ENCODE results near the gene POC1A. TPM values are rescaled to one million over a fixed set of nuclear protein-coding genes. Genes with fewer than 3 reads are reported as not detected.
A peak's percentile ranks its signal among the peaks of the same experiment; 100 is the strongest.
"Not testable (repeated sequence)": the region's sequence is repeated elsewhere in the genome, so short reads cannot be mapped to it uniquely, and the experiment has no call there.

Gene POC1A
- total and polyA plus RNA-seq, 9 of the 15 experiments (the other 6 are each of a cell fraction or from before 2014, with no cell fraction given): 7.2 to 17.5 (median 12.1) TPM

DNA sequence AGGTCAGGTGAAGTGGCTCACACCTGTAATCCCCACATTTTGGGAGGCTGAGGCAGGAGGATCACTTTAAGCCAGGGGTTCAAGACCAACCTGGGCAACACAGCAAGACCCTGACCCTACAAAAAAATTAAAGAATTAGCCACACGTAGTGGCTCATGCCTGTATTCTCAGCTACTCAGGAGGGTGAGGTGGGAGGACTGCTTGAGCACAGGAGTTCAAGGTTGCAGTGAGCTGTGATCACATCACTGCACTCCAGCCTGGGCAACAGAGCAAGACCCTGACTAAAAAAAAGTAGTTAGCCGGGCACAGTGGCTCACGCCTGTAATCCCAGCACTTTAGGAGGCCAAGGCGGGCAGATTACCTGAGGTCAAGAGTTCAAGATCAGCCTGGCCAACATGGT, 2.2 kb downstream of the POC1A start:
- H3K9me3 ChIP-seq (replicated peaks; ENCODE audit: control insufficient read depth, insufficient read depth, low read depth, low read length); H3K27me3 ChIP-seq (ENCODE audit: control insufficient read depth in 2 of 2, insufficient read depth in 2 of 2, low read length in 2 of 2); in situ Hi-C loops (cut with MboI); H3K4me3 ChIP-seq; H3K4me2 ChIP-seq (ENCODE audit: insufficient read depth, low read length); FAIRE-seq; H3K9me1 ChIP-seq (ENCODE audit: control insufficient read depth, insufficient read depth, low read length); CTCF ChIA-PET (ENCODE audit: low intra/inter-chr PET ratio); ATAC-seq; POLR2A ChIA-PET; DNase-seq (ENCODE audit: extremely low read depth in 1 of 4, low spot score in 3 of 4); H2AFZ ChIP-seq (ENCODE audit: low read depth, low read length); H3K9ac ChIP-seq (ENCODE audit: insufficient read depth in 1 of 2, low read depth in 2 of 2, low read length in 2 of 2); H3K27ac ChIP-seq (ENCODE audit: extremely low read depth, low read depth, low read length); intact Hi-C loops (cut with micrococcal nuclease); BruUV-seq (replicated peaks); H4K20me1 ChIP-seq (replicated peaks; ENCODE audit: control insufficient read depth, insufficient read depth, low read length): not testable (repeated sequence)
- peak; percentile 96 for TF ChIP-seq ZNF121 (CRISPR knock-in tag; conservative IDR thresholded peaks at IDR 0.05)
- Histone ChIP-seq H3K4me1 (replicated peaks in 1 of 2; ENCODE audit: control insufficient read depth in 2 of 2, insufficient read depth in 2 of 2, low read length in 2 of 2) (peaks cover 10 to 11% of the 10 kb centered on the region in 2 experiments; a peak in 4 of 5 replicates), H3K79me2 (ENCODE audit: control insufficient read depth, insufficient read depth, low read length) (peaks cover 18% of the 10 kb centered on the region), H3K36me3 (ENCODE audit: control insufficient read depth, insufficient read depth, low read length) (peaks cover 33% of the 10 kb centered on the region; the same call in 2 of the 3 replicates)
- WGBS (ENCODE audit: insufficient coverage, low coverage, missing lambda C conversion rate): 88% methylated on average over 2 of the region's 4 CpGs

DNA sequence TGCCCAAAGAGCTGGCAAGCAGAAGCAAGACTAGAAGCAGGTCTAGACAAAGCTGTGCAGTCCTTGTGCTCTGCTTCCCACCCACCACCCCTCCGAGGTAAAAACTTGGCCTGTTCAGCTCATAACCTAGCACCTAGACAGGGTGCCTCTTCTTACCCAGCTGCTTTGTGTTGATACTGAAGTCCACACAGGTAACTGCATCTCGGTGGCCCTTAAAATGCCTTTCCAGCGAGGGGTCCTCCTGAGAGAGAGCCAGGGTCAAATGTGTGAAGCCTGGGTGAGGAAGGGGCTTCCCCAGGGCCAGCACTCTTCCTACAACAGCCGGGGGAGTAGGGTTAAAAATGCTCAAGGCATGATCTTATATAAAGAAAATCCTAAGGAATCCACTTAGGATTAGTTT, 3.4 kb downstream of the POC1A start:
- ChIA-PET CTCF (ENCODE audit: low intra/inter-chr PET ratio) (no interaction called here), POLR2A (no interaction called here)
- ATAC-seq (no peak), FAIRE-seq (no peak), DNase-seq (ENCODE audit: extremely low read depth in 1 of 4, low spot score in 3 of 4) (no peak)
- Histone ChIP-seq H2AFZ (ENCODE audit: low read depth, low read length) (no peak overlapping the region), H3K79me2 (ENCODE audit: control insufficient read depth, insufficient read depth, low read length) (peaks cover 18% of the 10 kb centered on the region), H3K9me1 (ENCODE audit: control insufficient read depth, insufficient read depth, low read length) (no peaks in the 10 kb centered on the region), H3K27me3 (ENCODE audit: control insufficient read depth in 2 of 2, insufficient read depth in 2 of 2, low read length in 2 of 2) (no peaks in the 10 kb centered on the region), H3K4me3 (no peak overlapping the region), H3K36me3 (ENCODE audit: control insufficient read depth, insufficient read depth, low read length) (peaks cover 36% of the 10 kb centered on the region; the same call in 2 of the 3 replicates), H3K4me1 (replicated peaks in 1 of 2; ENCODE audit: control insufficient read depth in 2 of 2, insufficient read depth in 2 of 2, low read length in 2 of 2) (peaks cover 10 to 11% of the 10 kb centered on the region in 2 experiments; a peak in 4 of 5 replicates), H3K4me2 (ENCODE audit: insufficient read depth, low read length) (no peak overlapping the region), H3K9ac (ENCODE audit: insufficient read depth in 1 of 2, low read depth in 2 of 2, low read length in 2 of 2) (no peak overlapping the region; a peak in 1 of 4 replicates), H3K27ac (ENCODE audit: extremely low read depth, low read depth, low read length) (no peak overlapping the region), H3K9me3 (replicated peaks; ENCODE audit: control insufficient read depth, insufficient read depth, low read depth, low read length) (no peaks in the 10 kb centered on the region), H4K20me1 (replicated peaks; ENCODE audit: control insufficient read depth, insufficient read depth, low read length) (no peaks in the 10 kb centered on the region)
- intact Hi-C loops (cut with micrococcal nuclease): no loop called here
- in situ Hi-C loops (cut with MboI): no loop called here
- whole genome bisulfite sequencing (ENCODE audit: insufficient coverage, low coverage, missing lambda C conversion rate): 79% methylated on average over 4 of the region's 4 CpGs
- no TSS peak for BruUV-seq (replicated peaks)
- TF ChIP-seq NFIX (CRISPR knock-in tag; IDR thresholded peaks at IDR 0.05; ENCODE audit: low read depth) (no peak), ZNF282 (CRISPR knock-in tag; IDR thresholded peaks at IDR 0.05) (no peak), ZNF184 (CRISPR knock-in tag; IDR thresholded peaks at IDR 0.05) (no peak), ZEB2 (IDR thresholded peaks at IDR 0.05) (no peak), CBX8 (IDR thresholded peaks at IDR 0.05; ENCODE audit: borderline replicate concordance, extremely low read depth, low read depth, low read length, poor library complexity, severe bottlenecking) (no peak), ARNT (IDR thresholded peaks at IDR 0.05) (no peak)
- TF ChIP-seq, protein P1, sequence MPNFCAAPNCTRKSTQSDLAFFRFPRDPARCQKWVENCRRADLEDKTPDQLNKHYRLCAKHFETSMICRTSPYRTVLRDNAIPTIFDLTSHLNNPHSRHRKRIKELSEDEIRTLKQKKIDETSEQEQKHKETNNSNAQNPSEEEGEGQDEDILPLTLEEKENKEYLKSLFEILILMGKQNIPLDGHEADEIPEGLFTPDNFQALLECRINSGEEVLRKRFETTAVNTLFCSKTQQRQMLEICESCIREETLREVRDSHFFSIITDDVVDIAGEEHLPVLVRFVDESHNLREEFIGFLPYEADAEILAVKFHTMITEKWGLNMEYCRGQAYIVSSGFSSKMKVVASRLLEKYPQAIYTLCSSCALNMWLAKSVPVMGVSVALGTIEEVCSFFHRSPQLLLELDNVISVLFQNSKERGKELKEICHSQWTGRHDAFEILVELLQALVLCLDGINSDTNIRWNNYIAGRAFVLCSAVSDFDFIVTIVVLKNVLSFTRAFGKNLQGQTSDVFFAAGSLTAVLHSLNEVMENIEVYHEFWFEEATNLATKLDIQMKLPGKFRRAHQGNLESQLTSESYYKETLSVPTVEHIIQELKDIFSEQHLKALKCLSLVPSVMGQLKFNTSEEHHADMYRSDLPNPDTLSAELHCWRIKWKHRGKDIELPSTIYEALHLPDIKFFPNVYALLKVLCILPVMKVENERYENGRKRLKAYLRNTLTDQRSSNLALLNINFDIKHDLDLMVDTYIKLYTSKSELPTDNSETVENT (CRISPR knock-in tag; IDR thresholded peaks at IDR 0.05): no peak
- TF ChIP-seq, protein P2, sequence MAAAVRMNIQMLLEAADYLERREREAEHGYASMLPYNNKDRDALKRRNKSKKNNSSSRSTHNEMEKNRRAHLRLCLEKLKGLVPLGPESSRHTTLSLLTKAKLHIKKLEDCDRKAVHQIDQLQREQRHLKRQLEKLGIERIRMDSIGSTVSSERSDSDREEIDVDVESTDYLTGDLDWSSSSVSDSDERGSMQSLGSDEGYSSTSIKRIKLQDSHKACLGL (CRISPR knock-in tag; IDR thresholded peaks at IDR 0.05; ENCODE audit: borderline replicate concordance, poor library complexity, severe bottlenecking): no peak

Measured in K562 (cell line).